ENCODE measurements around the gene ANKRD13A. TPM values are rescaled to one million over a fixed set of nuclear protein-coding genes. Genes with fewer than 3 reads are reported as not detected.

The ANKRD13A gene
- total RNA-seq, 4 donors from 2014 or later: 19.0 to 29.3 (median 20.5) TPM

DNA sequence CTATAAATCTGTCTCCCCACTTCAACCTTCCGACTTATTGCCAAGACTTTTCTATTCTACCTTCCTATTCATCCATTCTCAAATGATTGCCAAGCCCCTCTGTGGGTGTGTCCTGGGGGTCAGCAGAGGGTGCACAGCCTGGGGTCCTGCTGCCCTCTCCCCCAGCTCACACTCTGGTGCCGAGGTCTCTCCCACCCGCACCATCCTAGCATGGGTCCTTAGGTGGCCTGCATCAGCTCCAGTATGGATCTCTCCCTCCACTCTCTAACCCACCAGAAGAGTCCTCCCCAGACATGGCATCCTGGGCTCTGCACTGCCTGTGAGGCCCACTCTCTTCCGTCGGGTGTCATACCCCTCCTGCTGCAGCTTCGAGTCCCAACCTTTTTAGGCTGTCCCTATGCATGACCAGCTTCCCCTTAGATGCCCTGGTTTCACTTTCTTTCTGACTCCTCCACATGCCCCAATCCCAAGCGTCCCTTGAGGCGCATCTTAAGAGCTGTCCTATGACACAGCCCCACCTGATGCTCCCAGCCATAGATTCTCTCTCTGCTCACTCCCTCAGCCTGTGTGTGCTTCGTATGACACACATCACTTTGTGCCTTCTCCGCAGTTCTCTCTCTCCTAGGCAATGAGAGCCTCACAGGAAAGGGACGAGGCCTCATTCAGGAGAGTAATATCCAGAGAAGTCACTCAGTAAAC is 46.9 kb upstream of the ANKRD13A start:
- peak overlapping the region; percentile 50 to 79 (median 72) for H3K27ac ChIP-seq
- ATAC-seq (peak in 1 of 2 donors; percentile 13), DNase-seq (no peak)
- peaks cover 54 to 62% of the 10 kb centered on the region in 2 donors for H3K4me1 ChIP-seq
- no peak overlapping the region for H3K4me3 ChIP-seq
- H3K27me3 ChIP-seq: no peaks in the 10 kb centered on the region
- intact Hi-C loops (cut with DNase I; ENCODE audit: low total_unique reads) (no loop called here), in situ Hi-C loops (cut with MboI; ENCODE audit: low sequenced_read_pairs in 4 of 4) (no loop called here)
- TF ChIP-seq, protein P1, sequence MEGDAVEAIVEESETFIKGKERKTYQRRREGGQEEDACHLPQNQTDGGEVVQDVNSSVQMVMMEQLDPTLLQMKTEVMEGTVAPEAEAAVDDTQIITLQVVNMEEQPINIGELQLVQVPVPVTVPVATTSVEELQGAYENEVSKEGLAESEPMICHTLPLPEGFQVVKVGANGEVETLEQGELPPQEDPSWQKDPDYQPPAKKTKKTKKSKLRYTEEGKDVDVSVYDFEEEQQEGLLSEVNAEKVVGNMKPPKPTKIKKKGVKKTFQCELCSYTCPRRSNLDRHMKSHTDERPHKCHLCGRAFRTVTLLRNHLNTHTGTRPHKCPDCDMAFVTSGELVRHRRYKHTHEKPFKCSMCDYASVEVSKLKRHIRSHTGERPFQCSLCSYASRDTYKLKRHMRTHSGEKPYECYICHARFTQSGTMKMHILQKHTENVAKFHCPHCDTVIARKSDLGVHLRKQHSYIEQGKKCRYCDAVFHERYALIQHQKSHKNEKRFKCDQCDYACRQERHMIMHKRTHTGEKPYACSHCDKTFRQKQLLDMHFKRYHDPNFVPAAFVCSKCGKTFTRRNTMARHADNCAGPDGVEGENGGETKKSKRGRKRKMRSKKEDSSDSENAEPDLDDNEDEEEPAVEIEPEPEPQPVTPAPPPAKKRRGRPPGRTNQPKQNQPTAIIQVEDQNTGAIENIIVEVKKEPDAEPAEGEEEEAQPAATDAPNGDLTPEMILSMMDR (IDR thresholded peaks at IDR 0.05 in 4 of 5, conservative IDR thresholded peaks at IDR 0.05 in 1 of 5): no peak
- TF ChIP-seq POLR2A (IDR thresholded peaks at IDR 0.05): no peak
- H3K9me3 ChIP-seq: no peaks in the 10 kb centered on the region
- peaks cover 0 to 45% of the 10 kb centered on the region in 2 donors for H3K36me3 ChIP-seq

DNA sequence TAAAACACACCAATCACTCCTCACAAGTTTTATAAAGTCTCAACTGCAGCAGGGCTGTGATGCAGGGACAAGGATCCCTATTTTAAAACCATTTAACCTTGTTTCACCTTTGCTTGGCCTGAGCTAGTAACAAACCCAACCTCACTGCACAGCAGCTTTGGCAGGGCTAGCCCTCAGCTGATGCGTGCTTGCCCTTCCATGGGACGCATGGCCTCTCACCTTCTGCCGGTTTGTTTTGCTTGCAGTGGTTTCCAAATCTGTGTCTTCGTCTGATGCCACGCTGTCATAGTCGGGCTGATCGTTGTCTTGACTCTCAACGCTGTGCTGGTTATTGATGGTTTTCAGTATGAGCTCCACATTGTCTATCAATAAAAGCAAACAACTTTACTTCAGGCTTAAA is 46.4 kb upstream of the ANKRD13A start:
- ATAC-seq: peak; percentile 70 to 79
- Histone ChIP-seq H3K36me3 (peaks cover 0 to 49% of the 10 kb centered on the region in 2 donors), H3K4me1 (peaks cover 53 to 58% of the 10 kb centered on the region in 2 donors), H3K4me3 (no peak overlapping the region), H3K9me3 (no peaks in the 10 kb centered on the region), H3K27ac (peak overlapping the region; percentile 50 to 79 (median 72)), H3K27me3 (no peaks in the 10 kb centered on the region)
- TF ChIP-seq, protein P1 (IDR thresholded peaks at IDR 0.05 in 4 of 5, conservative IDR thresholded peaks at IDR 0.05 in 1 of 5): no peak
- TF ChIP-seq POLR2A (IDR thresholded peaks at IDR 0.05): no peak
- in situ Hi-C loops (cut with MboI; ENCODE audit: low sequenced_read_pairs in 4 of 4) (no loop called here), intact Hi-C loops (cut with DNase I; ENCODE audit: low total_unique reads) (no loop called here)
- DNase-seq: peak; percentile 54 to 75

DNA sequence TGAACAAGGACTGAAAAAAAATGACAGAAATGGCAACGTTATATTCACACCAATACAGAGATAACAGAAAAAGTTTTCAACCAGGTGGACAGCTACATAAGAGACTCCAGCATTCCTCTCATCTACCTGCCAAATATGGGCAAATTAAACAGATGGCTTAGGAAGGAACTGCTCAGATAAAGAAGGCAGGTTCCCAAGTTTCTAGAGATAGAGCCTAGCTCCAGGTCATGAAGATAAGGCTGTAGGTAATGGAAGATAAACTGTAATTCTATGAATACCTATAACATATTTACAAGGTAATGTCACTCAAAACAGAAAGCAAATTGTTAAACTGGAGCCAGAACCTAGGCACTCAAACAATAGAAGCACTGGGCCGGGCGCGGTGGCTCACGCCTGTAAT is 45.6 kb upstream of the ANKRD13A start:
- Histone ChIP-seq H3K27me3 (no peaks in the 10 kb centered on the region), H3K36me3 (peaks cover 0 to 56% of the 10 kb centered on the region in 2 donors), H3K4me3 (no peak overlapping the region), H3K9me3 (no peaks in the 10 kb centered on the region), H3K27ac (peak overlapping the region; percentile 50 to 79 (median 72)), H3K4me1 (peaks cover 45 to 51% of the 10 kb centered on the region in 2 donors)
- TF ChIP-seq POLR2A (IDR thresholded peaks at IDR 0.05): no peak
- TF ChIP-seq, protein P1 (IDR thresholded peaks at IDR 0.05 in 4 of 5, conservative IDR thresholded peaks at IDR 0.05 in 1 of 5): no peak
- no peak for DNase-seq
- in situ Hi-C loops (cut with MboI; ENCODE audit: low sequenced_read_pairs in 4 of 4) (no loop called here), intact Hi-C loops (cut with DNase I; ENCODE audit: low total_unique reads) (no loop called here)
- no peak for ATAC-seq

DNA sequence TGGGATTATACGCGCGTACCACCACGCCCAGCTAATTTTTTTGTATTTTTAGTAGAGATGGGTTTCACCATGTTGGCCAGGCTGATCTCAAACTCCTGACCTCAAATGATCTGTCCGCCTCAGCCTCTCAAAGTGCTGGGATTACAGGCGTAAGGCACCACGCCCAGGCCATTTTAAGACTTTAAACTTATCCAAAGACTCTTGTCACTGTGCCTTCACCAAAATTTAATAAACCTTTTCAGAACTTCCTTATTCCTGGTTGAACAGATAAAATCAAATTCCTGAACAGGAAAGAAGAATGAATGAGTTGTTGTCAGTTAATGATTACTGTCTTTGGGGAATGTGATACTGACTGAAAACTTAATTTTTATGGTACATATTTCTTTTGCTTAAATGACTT is 40.9 kb upstream of the ANKRD13A start:
- DNase-seq: no peak
- Histone ChIP-seq H3K36me3 (peaks cover 2 to 71% of the 10 kb centered on the region in 2 donors), H3K9me3 (no peaks in the 10 kb centered on the region), H3K27me3 (no peaks in the 10 kb centered on the region), H3K4me1 (peaks cover 2 to 3% of the 10 kb centered on the region in 2 donors), H3K4me3 (no peak overlapping the region), H3K27ac (no peak overlapping the region)
- TF ChIP-seq, protein P1 (IDR thresholded peaks at IDR 0.05 in 4 of 5, conservative IDR thresholded peaks at IDR 0.05 in 1 of 5): no peak
- TF ChIP-seq POLR2A (IDR thresholded peaks at IDR 0.05): no peak
- ATAC-seq: no peak
- intact Hi-C loops (cut with DNase I; ENCODE audit: low total_unique reads): no loop called here
- in situ Hi-C loops (cut with MboI; ENCODE audit: low sequenced_read_pairs in 4 of 4): no loop called here
